GM12878 (cell line): ENCODE measurements around the gene AP1AR. TPM values are rescaled to one million over a fixed set of nuclear protein-coding genes. Genes with fewer than 3 reads are reported as not detected.

Experiments
- ATAC-seq: fragments of 200-7000 bp; cut with Tn5 transposase; 3 replicates; pipeline ENCODE4 v1.9.1; 2020; ENCODE audit warnings: mild to moderate bottlenecking, moderate library complexity
- BruUV-seq: library from RNA; stranded (reverse); fragments of 400-500 nt; replicated peaks from 2 replicates; lab custom pipeline; 2021; lab: Mats Ljungman, UMichigan
- CTCF ChIA-PET: fragments of 300-600 bp; sonication (Branson Sonifier 250); formaldehyde crosslinking; extraction: SDS; loops from one replicate; lab custom pipeline; 2021; ENCODE audit warnings: inconsistent platforms; lab: Yijun Ruan, JAX
- POLR2A ChIA-PET: fragments of 350-600 bp; formaldehyde crosslinking; extraction: SDS; loops from one replicate; lab custom pipeline; 2021; ENCODE audit warnings: inconsistent platforms; lab: Charles Lee
- RAD21 ChIA-PET: fragments of 300-600 bp; sonication (Branson Sonifier 250); formaldehyde crosslinking; loops from one replicate; lab custom pipeline; 2023; ENCODE audit warnings: antibody characterized with exemption; ENCODE audit not compliant: unreplicated experiment; lab: Charles Lee
- SMC1A ChIA-PET: fragments of 300-600 bp; sonication (Branson Sonifier 250); formaldehyde crosslinking; loops from one replicate; lab custom pipeline; 2023; ENCODE audit not compliant: unreplicated experiment, uncharacterized antibody; lab: Charles Lee
- DNase-seq: peaks from one replicate; pipeline ENCODE4 v3.0.0-alpha.2; 2011; ENCODE audit warnings: low read depth, low spot score
- FAIRE-seq: peaks from 3 replicates; lab custom pipeline; 2011; peaks lifted over from hg19 to GRCh38; lab: Jason Lieb, UNC
- H2AFZ ChIP-seq: 2 replicates; pipeline ENCODE4 v1.6.0; 2011; ENCODE audit warnings: low read depth, low read length, control low read depth; ENCODE audit not compliant: control insufficient read depth
- H3K27ac ChIP-seq: 2 replicates; pipeline ENCODE4 v1.5.1; 2011; ENCODE audit warnings: control low read depth; ENCODE audit not compliant: control insufficient read depth, insufficient read depth
- H3K27me3 ChIP-seq, 2 experiments: replicated peaks in 1 of 2; 2 replicates each; pipeline versions ENCODE4 v1.6.0 to v1.6.1; 2011; ENCODE audit warnings: low read length in 1 of 2; ENCODE audit not compliant: control insufficient read depth in 2 of 2, insufficient read depth in 2 of 2
- H3K36me3 ChIP-seq, 2 experiments: 2 replicates each; pipeline ENCODE4 v1.5.1; 2011; ENCODE audit warnings: low read length in 1 of 2; ENCODE audit not compliant: control insufficient read depth in 2 of 2, insufficient read depth in 2 of 2
- H3K4me1 ChIP-seq: 2 replicates; pipeline ENCODE4 v1.6.1; 2011; ENCODE audit warnings: mild to moderate bottlenecking, low read length, moderate library complexity, mixed read lengths; ENCODE audit not compliant: control insufficient read depth, insufficient read depth
- H3K4me2 ChIP-seq: 2 replicates; pipeline ENCODE4 v1.6.0; 2011; ENCODE audit warnings: control low read depth; ENCODE audit not compliant: control insufficient read depth, insufficient read depth
- H3K4me3 ChIP-seq: fragments of 200-600 bp; sonication (generic); 2 replicates; pipeline ENCODE4 v1.5.1; 2016
- H3K79me2 ChIP-seq: 2 replicates; pipeline ENCODE4 v1.6.0; 2011; ENCODE audit warnings: low read length; ENCODE audit not compliant: control insufficient read depth, insufficient read depth
- H3K9ac ChIP-seq: 2 replicates; pipeline ENCODE4 v1.8.0; 2011; ENCODE audit warnings: low read length, control low read depth, mixed read lengths; ENCODE audit not compliant: control insufficient read depth, insufficient read depth
- H3K9me3 ChIP-seq: replicated peaks from 3 replicates; pipeline ENCODE4 v1.5.1; 2011; ENCODE audit warnings: mild to moderate bottlenecking, low read length; ENCODE audit not compliant: control insufficient read depth, insufficient read depth
- H4K20me1 ChIP-seq: 2 replicates; pipeline ENCODE4 v1.6.0; 2011; ENCODE audit not compliant: control insufficient read depth, insufficient read depth
- BHLHE40 ChIP-seq, 2 experiments: fragments of 450-650 bp in 1 of 2; IDR thresholded peaks; 2 replicates each; pipeline ENCODE4 v1.6.1; 2011 to 2017; ENCODE audit warnings: low read depth in 2 of 2, borderline replicate concordance in 1 of 2, improper control_type of control experiment in 1 of 2, low read length in 1 of 2, mild to moderate bottlenecking in 1 of 2
- CBX5 ChIP-seq: sonication (generic); IDR thresholded peaks from 2 replicates; pipeline ENCODE4 v1.6.1; 2016; ENCODE audit warnings: low read depth, moderate library complexity, mild to moderate bottlenecking, inconsistent platforms
- CHD2 ChIP-seq: IDR thresholded peaks from 2 replicates; pipeline ENCODE4 v1.6.1; 2011; ENCODE audit warnings: low read depth, low read length, improper control_type of control experiment, borderline replicate concordance
- LARP7 ChIP-seq: fragments of 450-650 bp; IDR thresholded peaks from 2 replicates; pipeline ENCODE4 v1.6.1; 2017; ENCODE audit warnings: mild to moderate bottlenecking
- MEF2B ChIP-seq: fragments of 450-650 bp; IDR thresholded peaks from 2 replicates; pipeline ENCODE4 v1.6.1; 2018; ENCODE audit warnings: mild to moderate bottlenecking, moderate library complexity; ENCODE audit not compliant: partially characterized antibody, poor library complexity, severe bottlenecking
- NKRF ChIP-seq: fragments of 450-650 bp; conservative IDR thresholded peaks from 2 replicates; pipeline ENCODE4 v1.6.1; 2017; ENCODE audit warnings: mild to moderate bottlenecking, moderate library complexity
- POLR2AphosphoS2 ChIP-seq: IDR thresholded peaks from 2 replicates; pipeline ENCODE4 v1.6.1; 2011; ENCODE audit warnings: low read depth, mild to moderate bottlenecking, low read length, improper control_type of control experiment, moderate library complexity
- POLR2AphosphoS5 ChIP-seq: IDR thresholded peaks from 2 replicates; pipeline ENCODE4 v1.6.1; 2011; ENCODE audit warnings: mild to moderate bottlenecking, low read length, inconsistent platforms
- RFX5 ChIP-seq: IDR thresholded peaks from 2 replicates; pipeline ENCODE4 v1.6.1; 2011; ENCODE audit warnings: low read depth, low read length, improper control_type of control experiment
- SKIL ChIP-seq: fragments of 450-650 bp; IDR thresholded peaks from 2 replicates; pipeline ENCODE4 v1.6.1; 2017; ENCODE audit warnings: mild to moderate bottlenecking, low read depth, inconsistent platforms; ENCODE audit not compliant: poor library complexity, severe bottlenecking
- SMC3 ChIP-seq: IDR thresholded peaks from 2 replicates; pipeline ENCODE4 v1.6.1; 2011; ENCODE audit warnings: low read length, improper control_type of control experiment, borderline replicate concordance
- WGBS: methylation state at CpG from one replicate; pipeline ENCODE4 v1.1.6; 2016; ENCODE audit warnings: low lambda C conversion rate; ENCODE audit not compliant: insufficient replicate concordance, insufficient coverage; ENCODE audit errors: missing lambda C conversion rate; 5-methylcytosine and 5-hydroxymethylcytosine counted together
- in situ Hi-C: fragments of 300-500 bp; cut with MboI; formaldehyde crosslinking; loops from 9 replicates; pipeline ENCODE4 v1.14.3; 2018; ENCODE audit warnings: mixed read lengths
- intact Hi-C: fragments of 100-400 bp; cut with micrococcal nuclease; formaldehyde crosslinking; loops from one replicate; pipeline ENCODE4 v1.14.2; 2022; ENCODE audit not compliant: unreplicated experiment
- polyA plus RNA-seq, 11 experiments: library from polyadenylated mRNA; depleted of rRNA in 4 of 11; unstranded in 6 of 11; stranded (reverse) in 5 of 11; fragments of >200 nt; fragmentation: Nextera tagmentation in 4 of 11; fragmentation: Illumina TruSeq in 1 of 11; extraction: Ambion mirVana in 4 of 11; extraction: Trizol in 1 of 11; gene quantifications; 1 replicate in 1 of 11; 2 replicates in 10 of 11; pipeline versions ENCODE4 v1.2.1 to v1.2.3, GENCODE V29; 2011 to 2016; ENCODE audit warnings: inconsistent platforms in 2 of 11, missing spikeins in 2 of 11, low read depth in 1 of 11
- total RNA-seq, 4 experiments: library from RNA; depleted of rRNA in 3 of 4; stranded (reverse); fragments of >200 nt in 3 of 4; fragmentation: Illumina TruSeq in 1 of 4; extraction: Trizol in 1 of 4; gene quantifications; 2 replicates each; pipeline versions ENCODE4 v1.2.1 to v1.2.3, GENCODE V29; 2013 to 2021

The AP1AR gene
- total and polyA plus RNA-seq, 10 of the 15 experiments (the other 5 are each of a cell fraction or from before 2014, with no cell fraction given) = 5.6 to 29.1 (median 16.3) TPM

GRCh38 chr4:112274959-112275358 lies 43.4 kb downstream of the AP1AR start:
- POLR2A ChIA-PET = interaction anchor here (1.0 to 2.3 kb wide), 6 partner anchors 10 to 242 kb away, joined by 3 to 15 read pairs (median 6); partner anchors contain the start of genes NEUROG2 and TIFA
- BruUV-seq = no TSS peak

More at GRCh38 chr4:112274959-112275358, 43.4 kb downstream of the AP1AR start:
- Histone ChIP-seq H2AFZ (no peak overlapping the region), H3K27ac (peak overlapping the region; percentile 59), H3K9me3 (no peaks in the 10 kb centered on the region; the same call in 2 of the 3 replicates), H3K4me1 (peaks cover 30% of the 10 kb centered on the region), H3K27me3 (no peaks in the 10 kb centered on the region), H3K4me3 (peak overlapping the region; percentile 37; the same call in 1 of the 2 replicates), H3K4me2 (peak overlapping the region; percentile 56), H3K36me3 (peaks cover 8 to 25% of the 10 kb centered on the region in 2 experiments), H3K9ac (no peak overlapping the region), H4K20me1 (no peaks in the 10 kb centered on the region)
- intact Hi-C loops = no loop called here
- ChIA-PET CTCF (interaction anchor here (1.0 to 2.9 kb wide), 11 partner anchors 8 to 248 kb away, joined by 3 to 16 read pairs (median 4); partner anchors contain the start of gene TIFA), RAD21 (interaction anchor here (1.0 to 3.7 kb wide), 8 partner anchors 13 to 242 kb away, joined by 3 to 25 read pairs (median 6); no protein-coding TSS in a partner anchor), SMC1A (interaction anchor here (1.1 to 22.9 kb wide), 8 partner anchors 9 to 52 kb away, joined by 3 to 247 read pairs (median 10); partner anchors contain the start of genes AP1AR and TIFA)
- no peak for FAIRE-seq
- DNase-seq = no peak
- TF ChIP-seq BHLHE40 (IDR thresholded peaks at IDR 0.05; ENCODE audit: borderline replicate concordance in 1 of 2, low read depth in 2 of 2, low read length in 1 of 2) = no peak
- TF ChIP-seq RFX5 = no peak
- no peak for TF ChIP-seq MEF2B
- no peak for TF ChIP-seq SMC3
- TF ChIP-seq NKRF = no peak
- 0 out of 2 replicates have a peak, but pooled peaks have one; percentile 35 for TF ChIP-seq CHD2
- peak; percentile 51; the same call in 1 of the 2 replicates for TF ChIP-seq POLR2AphosphoS5
- TF ChIP-seq POLR2AphosphoS2 = 0 out of 2 replicates have a peak, but pooled peaks have one; percentile 51
- TF ChIP-seq SKIL = no peak
- TF ChIP-seq LARP7 = peak; percentile 46; the same call in 1 of the 2 replicates
- TF ChIP-seq CBX5 = no peak
- TF ChIP-seq, all 136 proteins: peak for 4
- no peak for ATAC-seq
- WGBS = 64% methylated on average over 4 of the region's 4 CpGs
- in situ Hi-C loops = no loop called here
- peaks cover 70% of the 10 kb centered on the region for H3K79me2 ChIP-seq
